ENCODE measurements around the gene C16orf87.

Gene C16orf87

DNA sequence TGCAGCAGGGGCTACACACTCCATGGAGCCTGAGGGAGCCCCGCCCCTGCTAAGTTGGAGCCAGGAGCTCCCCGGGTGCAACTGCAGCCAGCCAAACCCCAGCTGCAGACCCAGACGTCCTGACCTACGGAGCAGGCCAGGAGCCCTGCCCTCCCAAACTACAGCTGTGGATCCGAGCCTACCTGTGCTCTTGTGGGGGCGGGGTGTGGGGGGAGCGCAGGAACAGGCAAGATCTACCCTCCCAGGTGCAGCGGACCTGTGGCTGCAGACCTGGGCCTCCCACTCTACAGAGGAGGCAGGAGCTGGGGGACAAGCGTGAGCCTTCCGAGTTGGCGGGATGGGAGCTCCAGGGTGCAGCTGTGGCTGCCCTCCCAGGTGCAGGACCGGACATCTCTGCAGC is 53.2 kb downstream of the C16orf87 start:
- in situ Hi-C loops (cut with MboI; ENCODE audit: low sequenced_read_pairs) = no loop called here
- H3K9me3 ChIP-seq = peaks cover 3% of the 10 kb centered on the region; the same call in 1 of the 2 replicates

DNA sequence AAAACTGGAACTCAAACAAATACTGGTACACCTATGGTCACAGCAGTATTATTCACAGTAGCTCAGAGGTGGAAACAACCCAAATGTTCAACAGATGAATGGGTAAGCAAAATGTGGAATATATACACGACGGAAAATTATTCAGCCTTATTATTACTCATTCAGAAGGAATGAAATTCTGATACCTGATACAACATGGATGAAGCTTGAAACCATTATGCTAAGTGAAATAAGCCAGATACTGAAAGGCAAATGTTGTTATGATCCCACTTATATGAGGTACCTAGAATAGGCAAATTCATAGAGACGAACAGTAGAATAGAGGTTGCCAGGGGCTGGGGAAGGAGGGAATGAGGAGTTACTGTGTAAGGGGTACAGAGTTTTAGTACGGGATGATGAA is 55.8 kb downstream of the C16orf87 start:
- Histone ChIP-seq H3K4me3 (no peak overlapping the region), H3K27me3 (ENCODE audit: low read depth) (no peaks in the 10 kb centered on the region), H3K9me3 (peaks cover 3% of the 10 kb centered on the region; the same call in 1 of the 2 replicates), H3K4me1 (no peaks in the 10 kb centered on the region), H3K36me3 (replicated peaks) (no peaks in the 10 kb centered on the region)
- in situ Hi-C loops (cut with MboI; ENCODE audit: low sequenced_read_pairs) = no loop called here
- DNase-seq (ENCODE audit: low spot score in 2 of 2) = no peak

More for the DNA sequence above, 53.2 kb downstream of the C16orf87 start:
- Histone ChIP-seq H3K27me3 (ENCODE audit: low read depth) (no peaks in the 10 kb centered on the region), H3K4me3 (no peak overlapping the region), H3K4me1 (no peaks in the 10 kb centered on the region), H3K36me3 (replicated peaks) (no peaks in the 10 kb centered on the region)
- DNase-seq (ENCODE audit: low spot score in 2 of 2) = no peak

DNA sequence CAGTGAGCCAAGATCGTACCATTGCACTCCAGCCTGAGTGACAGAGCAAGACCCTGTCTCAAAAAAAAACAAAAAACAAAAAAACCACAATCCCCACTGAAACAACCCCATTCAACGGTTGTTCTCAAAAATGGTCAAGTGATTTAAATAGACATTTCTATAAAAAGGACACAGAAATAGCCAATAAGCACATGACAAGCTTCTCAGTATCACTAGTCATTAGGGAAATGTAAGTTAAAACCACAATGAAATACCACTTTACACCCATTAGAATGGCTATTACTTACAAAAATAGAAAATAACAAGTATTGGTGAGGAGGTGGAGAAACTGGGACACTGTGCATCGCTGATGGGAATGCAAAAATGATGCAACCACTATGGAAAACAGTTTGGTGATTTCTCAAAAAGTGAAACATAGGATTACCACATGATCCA is 56.2 kb downstream of the C16orf87 start:
- in situ Hi-C loops (cut with MboI; ENCODE audit: low sequenced_read_pairs) = no loop called here
- no peak for DNase-seq (ENCODE audit: low spot score in 2 of 2)
- H3K9me3 ChIP-seq = peaks cover 3% of the 10 kb centered on the region; the same call in 1 of the 2 replicates

DNA sequence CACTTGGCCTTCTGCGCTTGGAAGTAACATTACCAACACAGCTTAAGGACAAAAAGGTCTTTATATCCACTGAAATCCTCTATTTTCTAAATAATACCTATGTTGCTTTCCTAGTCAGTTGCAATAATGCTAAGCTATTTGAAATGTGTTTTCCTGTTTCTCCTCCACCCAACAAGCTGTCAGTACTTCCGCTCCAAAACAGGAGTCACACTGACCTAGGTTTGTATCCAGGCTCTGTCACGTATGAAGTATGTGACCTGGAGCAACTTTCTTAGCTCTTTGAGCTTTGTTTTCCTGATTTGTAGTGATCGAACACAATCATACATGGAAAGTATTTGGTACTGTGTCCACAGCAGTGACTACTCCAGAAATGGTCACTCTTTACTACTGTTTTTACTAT is 58.5 kb downstream of the C16orf87 start:
- H3K9me3 ChIP-seq = no peaks in the 10 kb centered on the region
- DNase-seq (ENCODE audit: low spot score in 2 of 2) = no peak
- no peaks in the 10 kb centered on the region for H3K4me1 ChIP-seq
- in situ Hi-C loops (cut with MboI; ENCODE audit: low sequenced_read_pairs) = no loop called here
- no peak overlapping the region for H3K4me3 ChIP-seq
- no peaks in the 10 kb centered on the region for H3K27me3 ChIP-seq (ENCODE audit: low read depth)
- no peaks in the 10 kb centered on the region for H3K36me3 ChIP-seq (replicated peaks)

More for the DNA sequence above, 56.2 kb downstream of the C16orf87 start:
- H3K4me3 ChIP-seq = no peak overlapping the region
- no peaks in the 10 kb centered on the region for H3K4me1 ChIP-seq
- no peaks in the 10 kb centered on the region for H3K36me3 ChIP-seq (replicated peaks)
- no peaks in the 10 kb centered on the region for H3K27me3 ChIP-seq (ENCODE audit: low read depth)

DNA sequence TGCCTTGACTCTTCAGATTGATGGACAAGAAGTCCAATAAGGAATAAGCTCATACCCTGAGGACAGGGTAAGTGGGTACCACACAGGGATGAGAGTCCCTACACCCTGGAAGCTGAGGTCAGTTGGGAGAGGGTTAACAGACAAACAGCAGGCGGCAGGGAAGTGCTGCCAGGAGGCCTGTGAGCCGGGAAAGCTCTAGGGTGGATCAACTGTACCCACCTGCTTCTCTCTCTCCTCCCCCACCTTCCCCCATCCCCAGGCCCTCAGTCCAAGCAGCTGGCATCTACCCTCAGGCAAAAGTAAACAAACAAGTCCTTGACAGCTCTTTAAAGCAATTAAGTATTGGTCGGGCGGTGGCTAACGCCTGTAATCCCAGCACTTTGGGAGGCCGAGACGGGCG is 62.2 kb downstream of the C16orf87 start:
- Histone ChIP-seq H3K4me3 (no peak overlapping the region), H3K4me1 (no peaks in the 10 kb centered on the region), H3K36me3 (replicated peaks) (no peaks in the 10 kb centered on the region), H3K27me3 (ENCODE audit: low read depth) (no peaks in the 10 kb centered on the region), H3K9me3 (no peaks in the 10 kb centered on the region)
- no peak for DNase-seq (ENCODE audit: low spot score in 2 of 2)
- in situ Hi-C loops (cut with MboI; ENCODE audit: low sequenced_read_pairs) = no loop called here

DNA sequence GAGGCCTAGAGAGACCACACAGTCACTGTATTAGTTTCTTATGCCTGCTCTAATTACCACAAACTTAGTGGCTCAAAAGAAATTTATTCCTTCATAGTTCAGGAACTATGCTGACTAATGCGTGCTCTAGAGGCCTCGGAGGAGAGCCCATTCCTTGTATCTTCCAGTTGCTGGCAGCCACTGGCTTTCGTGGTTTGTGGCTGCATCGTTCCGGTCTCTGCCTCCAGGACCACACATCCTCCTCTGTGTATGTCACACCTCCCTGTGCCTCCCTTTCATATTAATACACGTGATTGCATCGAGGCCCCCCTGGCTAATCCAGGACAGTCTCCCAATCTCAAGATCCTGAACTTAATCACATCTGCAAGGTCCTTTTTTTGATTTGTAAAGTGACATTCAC is 65.9 kb downstream of the C16orf87 start:
- in situ Hi-C loops (cut with MboI; ENCODE audit: low sequenced_read_pairs) = no loop called here
- no peak for DNase-seq (ENCODE audit: low spot score in 2 of 2)

DNA sequence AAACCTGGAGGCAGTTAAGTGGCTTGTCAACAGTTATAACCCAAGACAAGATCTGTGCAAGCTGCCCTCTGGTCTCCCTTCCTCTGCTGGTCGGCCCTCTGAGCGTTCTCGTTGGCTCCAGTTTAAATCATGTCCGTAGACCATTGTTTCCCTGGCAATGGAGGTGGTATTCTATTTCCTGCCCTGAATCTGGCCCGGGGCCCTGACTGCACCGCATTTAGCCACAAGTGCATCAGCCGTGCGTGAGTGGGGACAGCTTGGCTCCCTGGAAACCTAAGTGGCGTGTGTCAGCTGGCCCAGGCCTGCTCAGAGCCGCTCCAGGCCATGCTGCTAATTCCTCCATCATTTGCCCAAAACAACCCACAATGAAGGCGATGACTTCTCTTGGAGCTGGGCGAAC is 67.8 kb downstream of the C16orf87 start:
- Histone ChIP-seq H3K9me3 (no peaks in the 10 kb centered on the region), H3K27me3 (ENCODE audit: low read depth) (no peaks in the 10 kb centered on the region), H3K4me3 (no peak overlapping the region), H3K36me3 (replicated peaks) (no peaks in the 10 kb centered on the region), H3K4me1 (no peaks in the 10 kb centered on the region)
- DNase-seq (ENCODE audit: low spot score in 2 of 2) = no peak
- in situ Hi-C loops (cut with MboI; ENCODE audit: low sequenced_read_pairs) = no loop called here

More for the DNA sequence above, 65.9 kb downstream of the C16orf87 start:
- no peaks in the 10 kb centered on the region for H3K36me3 ChIP-seq (replicated peaks)
- no peaks in the 10 kb centered on the region for H3K27me3 ChIP-seq (ENCODE audit: low read depth)
- H3K4me3 ChIP-seq = no peak overlapping the region
- H3K9me3 ChIP-seq = no peaks in the 10 kb centered on the region
- no peaks in the 10 kb centered on the region for H3K4me1 ChIP-seq

DNA sequence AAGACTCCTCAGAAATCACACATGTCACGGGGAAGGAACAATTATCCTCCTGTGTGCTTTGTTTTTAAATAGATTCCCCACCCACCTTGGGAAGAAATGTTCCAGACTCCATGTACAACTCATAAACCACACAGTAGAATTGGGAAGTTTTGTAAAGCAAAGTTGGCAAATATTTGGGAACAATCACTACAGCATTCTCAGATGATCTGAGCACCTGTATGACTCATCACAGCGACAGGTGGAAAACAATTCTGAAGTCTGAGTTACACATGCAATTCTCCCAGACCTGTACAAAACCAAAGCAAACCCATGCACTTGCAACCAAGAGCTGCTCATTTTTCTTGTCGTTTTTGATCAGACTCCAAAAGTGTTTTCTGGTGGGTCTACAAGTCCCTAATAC is 68.4 kb downstream of the C16orf87 start:
- Histone ChIP-seq H3K9me3 (no peaks in the 10 kb centered on the region), H3K27me3 (ENCODE audit: low read depth) (no peaks in the 10 kb centered on the region), H3K4me1 (no peaks in the 10 kb centered on the region), H3K4me3 (no peak overlapping the region), H3K36me3 (replicated peaks) (no peaks in the 10 kb centered on the region)
- no peak for DNase-seq (ENCODE audit: low spot score in 2 of 2)
- in situ Hi-C loops (cut with MboI; ENCODE audit: low sequenced_read_pairs) = no loop called here

DNA sequence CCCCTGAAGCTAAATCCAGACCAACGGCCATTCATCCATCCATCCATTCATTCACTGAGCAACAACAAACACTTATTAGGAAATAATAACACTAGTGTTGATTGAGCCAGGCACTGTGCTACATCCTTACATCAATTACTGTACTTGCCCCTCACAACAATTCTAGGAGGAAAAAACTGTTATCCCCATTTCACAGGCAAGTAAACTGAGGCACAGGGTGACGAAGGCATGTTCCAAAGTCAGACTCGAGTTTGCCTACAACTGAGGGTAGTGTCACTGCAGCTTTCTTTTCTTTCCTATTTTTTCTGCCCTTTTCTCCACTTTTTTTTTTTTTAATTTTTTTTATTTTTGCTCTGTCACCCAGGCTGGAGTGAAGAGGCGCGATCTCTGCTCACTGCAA is 71.7 kb downstream of the C16orf87 start:
- no peaks in the 10 kb centered on the region for H3K9me3 ChIP-seq
- in situ Hi-C loops (cut with MboI; ENCODE audit: low sequenced_read_pairs) = no loop called here
- H3K27me3 ChIP-seq (ENCODE audit: low read depth) = no peaks in the 10 kb centered on the region
- H3K4me1 ChIP-seq = no peaks in the 10 kb centered on the region
- no peak overlapping the region for H3K4me3 ChIP-seq
- no peak for DNase-seq (ENCODE audit: low spot score in 2 of 2)
- H3K36me3 ChIP-seq (replicated peaks) = no peaks in the 10 kb centered on the region

DNA sequence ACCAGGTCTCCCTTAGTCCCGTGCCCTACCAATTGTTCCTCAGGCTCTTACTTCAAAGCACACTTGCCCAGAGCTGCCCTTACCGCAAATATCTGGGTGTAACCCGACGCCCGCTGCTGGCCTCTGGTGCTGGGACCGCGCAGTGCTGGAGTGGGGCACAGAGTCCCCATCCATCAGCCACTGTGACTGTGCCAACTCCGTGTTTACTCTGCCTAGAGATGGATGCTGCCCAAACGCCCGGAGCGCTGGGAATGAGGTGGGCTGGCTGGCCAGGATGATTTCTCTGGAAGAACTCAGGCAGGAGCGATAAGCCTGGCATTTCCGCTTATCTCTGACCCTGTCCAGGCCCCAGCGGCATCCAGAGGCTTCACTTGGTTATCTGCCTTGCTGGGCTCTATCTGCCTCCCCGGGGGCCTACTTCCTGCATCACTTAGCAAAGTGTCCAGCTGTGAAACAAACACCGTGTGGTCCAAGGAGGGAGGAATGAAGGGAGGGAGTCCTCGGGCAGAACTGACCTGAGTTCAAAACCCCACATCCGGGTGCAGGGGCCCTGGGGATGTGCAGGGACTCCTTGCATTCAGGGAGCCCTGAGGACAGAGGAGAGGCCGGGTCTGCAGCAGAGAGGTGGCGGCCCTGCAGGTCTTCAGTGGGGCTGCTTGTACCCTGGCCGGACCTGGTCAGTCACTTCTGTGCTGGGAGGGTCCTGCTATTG is 73.5 kb downstream of the C16orf87 start:
- H3K36me3 ChIP-seq (replicated peaks) = no peaks in the 10 kb centered on the region
- no peak overlapping the region for H3K4me3 ChIP-seq
- H3K4me1 ChIP-seq = no peaks in the 10 kb centered on the region
- DNase-seq (ENCODE audit: low spot score in 2 of 2) = no peak
- in situ Hi-C loops (cut with MboI; ENCODE audit: low sequenced_read_pairs) = no loop called here
- no peaks in the 10 kb centered on the region for H3K9me3 ChIP-seq
- H3K27me3 ChIP-seq (ENCODE audit: low read depth) = no peaks in the 10 kb centered on the region

DNA sequence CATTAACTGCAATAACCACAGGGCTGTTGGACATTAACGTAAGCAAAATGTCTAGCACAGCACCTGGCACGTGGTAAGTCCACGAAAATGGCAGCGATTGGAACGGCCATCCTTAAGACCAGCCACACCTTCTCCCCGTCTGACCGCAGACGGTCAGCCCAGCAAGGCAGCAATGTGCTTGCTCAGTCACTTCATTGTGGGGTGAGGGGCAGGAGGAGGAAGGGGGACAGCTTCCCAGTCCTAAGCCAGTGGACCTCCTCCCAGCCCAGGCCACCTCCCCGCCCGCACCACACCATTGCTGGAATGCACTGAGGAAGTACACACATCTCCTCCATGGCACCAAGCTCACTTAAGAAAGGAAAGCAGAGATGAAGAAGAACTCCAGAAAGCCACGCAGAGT is 74.2 kb downstream of the C16orf87 start:
- Histone ChIP-seq H3K4me3 (no peak overlapping the region), H3K27me3 (ENCODE audit: low read depth) (no peaks in the 10 kb centered on the region), H3K9me3 (no peaks in the 10 kb centered on the region), H3K4me1 (no peaks in the 10 kb centered on the region), H3K36me3 (replicated peaks) (no peaks in the 10 kb centered on the region)
- in situ Hi-C loops (cut with MboI; ENCODE audit: low sequenced_read_pairs) = no loop called here
- no peak for DNase-seq (ENCODE audit: low spot score in 2 of 2)

DNA sequence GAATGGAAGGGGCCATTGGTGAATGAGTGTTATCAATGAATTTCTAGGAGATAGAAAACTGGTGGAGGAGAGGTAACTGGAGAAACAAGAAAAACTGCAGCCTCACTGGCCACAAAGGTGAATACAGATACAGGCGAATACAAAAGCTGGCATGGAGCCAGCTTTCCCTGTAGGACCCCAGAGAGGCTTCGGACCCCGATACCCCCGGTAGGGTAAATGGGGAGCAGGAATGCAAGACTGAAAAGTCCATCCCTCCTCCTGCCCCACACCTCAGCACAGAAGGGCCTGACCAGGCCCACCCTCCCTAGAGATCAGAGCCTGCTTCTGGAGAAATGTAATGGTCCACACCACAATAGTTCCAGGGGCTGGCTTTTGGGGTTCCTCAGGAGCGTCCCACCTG is 78.0 kb downstream of the C16orf87 start:
- no peaks in the 10 kb centered on the region for H3K9me3 ChIP-seq
- in situ Hi-C loops (cut with MboI; ENCODE audit: low sequenced_read_pairs) = no loop called here
- no peak overlapping the region for H3K4me3 ChIP-seq
- H3K36me3 ChIP-seq (replicated peaks) = no peaks in the 10 kb centered on the region
- DNase-seq (ENCODE audit: low spot score in 2 of 2) = no peak
- no peaks in the 10 kb centered on the region for H3K4me1 ChIP-seq
- H3K27me3 ChIP-seq (ENCODE audit: low read depth) = no peaks in the 10 kb centered on the region

DNA sequence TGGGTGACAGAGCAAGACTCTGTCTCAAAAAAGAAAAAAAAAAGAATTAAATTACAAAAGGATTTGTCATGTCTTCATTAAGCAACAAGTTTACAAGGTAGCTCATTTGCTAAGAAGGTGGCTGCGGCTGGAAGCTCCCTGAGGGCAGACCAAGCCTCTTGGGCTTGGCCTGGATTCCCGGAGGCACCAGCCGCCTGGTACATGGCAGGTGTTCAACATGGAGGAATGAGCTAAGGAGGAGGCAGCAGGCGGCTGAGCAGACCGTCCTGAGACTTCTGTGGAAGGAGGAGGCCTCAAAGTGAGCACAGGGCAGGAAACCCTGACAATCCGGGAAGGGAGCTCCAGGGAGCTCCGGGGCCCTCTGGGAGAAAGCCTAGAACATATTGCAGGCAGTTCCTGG is 79.6 kb downstream of the C16orf87 start:
- H3K4me3 ChIP-seq = no peak overlapping the region
- H3K27me3 ChIP-seq (ENCODE audit: low read depth) = no peaks in the 10 kb centered on the region
- in situ Hi-C loops (cut with MboI; ENCODE audit: low sequenced_read_pairs) = no loop called here
- H3K9me3 ChIP-seq = no peaks in the 10 kb centered on the region
- H3K36me3 ChIP-seq (replicated peaks) = no peaks in the 10 kb centered on the region
- no peak for DNase-seq (ENCODE audit: low spot score in 2 of 2)
- H3K4me1 ChIP-seq = no peaks in the 10 kb centered on the region

DNA sequence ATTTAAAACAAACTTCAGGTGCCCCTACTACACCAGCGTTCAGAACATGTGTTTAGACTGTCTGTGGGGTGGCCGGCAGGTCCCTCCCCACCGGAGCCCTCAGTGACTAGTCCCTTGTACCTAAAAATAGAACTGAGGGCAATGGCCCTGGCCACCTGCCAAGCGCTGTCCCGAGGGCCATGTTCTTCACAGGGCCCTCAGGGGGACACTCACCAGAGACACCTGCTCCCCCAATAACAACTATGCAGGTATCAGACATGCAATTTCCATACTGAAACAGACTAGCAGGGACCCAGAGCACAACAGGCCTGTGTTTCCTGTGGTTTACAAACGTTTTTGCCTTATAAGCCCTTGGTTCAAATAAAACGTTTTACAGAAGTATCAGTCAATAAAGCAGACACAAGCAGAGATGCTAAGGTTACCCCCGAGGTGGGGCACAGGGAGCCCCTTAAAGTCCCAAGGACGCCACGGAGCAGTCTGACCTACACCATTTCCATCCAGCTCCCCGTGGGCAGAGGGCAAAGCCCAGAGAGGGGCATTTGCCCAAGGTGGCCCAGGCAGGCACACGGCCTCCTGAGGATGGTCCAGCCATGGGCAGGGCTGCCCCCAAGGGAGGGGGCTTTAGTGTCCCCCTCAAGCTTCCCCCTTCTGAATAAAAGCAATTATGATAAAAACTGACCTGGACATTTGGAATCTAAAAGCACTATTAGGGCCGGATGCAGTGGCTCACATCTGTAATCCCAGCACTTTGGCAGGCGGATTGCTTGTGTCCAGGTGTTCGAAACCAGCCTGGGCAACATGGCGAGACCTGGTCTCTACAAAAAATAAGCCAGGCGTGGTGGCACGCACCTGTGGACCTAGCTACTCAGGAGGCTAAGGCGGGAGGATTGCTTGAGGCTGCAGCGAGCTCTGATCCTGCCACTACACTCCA is 81.9 kb downstream of the C16orf87 start:
- H3K9me3 ChIP-seq = no peaks in the 10 kb centered on the region
- no peaks in the 10 kb centered on the region for H3K27me3 ChIP-seq (ENCODE audit: low read depth)
- no peak for DNase-seq (ENCODE audit: low spot score in 2 of 2)
- in situ Hi-C loops (cut with MboI; ENCODE audit: low sequenced_read_pairs) = no loop called here
- H3K36me3 ChIP-seq (replicated peaks) = no peaks in the 10 kb centered on the region
- no peak overlapping the region for H3K4me3 ChIP-seq
- no peaks in the 10 kb centered on the region for H3K4me1 ChIP-seq
